ENCODE results near the gene TRIM26.

DNA sequence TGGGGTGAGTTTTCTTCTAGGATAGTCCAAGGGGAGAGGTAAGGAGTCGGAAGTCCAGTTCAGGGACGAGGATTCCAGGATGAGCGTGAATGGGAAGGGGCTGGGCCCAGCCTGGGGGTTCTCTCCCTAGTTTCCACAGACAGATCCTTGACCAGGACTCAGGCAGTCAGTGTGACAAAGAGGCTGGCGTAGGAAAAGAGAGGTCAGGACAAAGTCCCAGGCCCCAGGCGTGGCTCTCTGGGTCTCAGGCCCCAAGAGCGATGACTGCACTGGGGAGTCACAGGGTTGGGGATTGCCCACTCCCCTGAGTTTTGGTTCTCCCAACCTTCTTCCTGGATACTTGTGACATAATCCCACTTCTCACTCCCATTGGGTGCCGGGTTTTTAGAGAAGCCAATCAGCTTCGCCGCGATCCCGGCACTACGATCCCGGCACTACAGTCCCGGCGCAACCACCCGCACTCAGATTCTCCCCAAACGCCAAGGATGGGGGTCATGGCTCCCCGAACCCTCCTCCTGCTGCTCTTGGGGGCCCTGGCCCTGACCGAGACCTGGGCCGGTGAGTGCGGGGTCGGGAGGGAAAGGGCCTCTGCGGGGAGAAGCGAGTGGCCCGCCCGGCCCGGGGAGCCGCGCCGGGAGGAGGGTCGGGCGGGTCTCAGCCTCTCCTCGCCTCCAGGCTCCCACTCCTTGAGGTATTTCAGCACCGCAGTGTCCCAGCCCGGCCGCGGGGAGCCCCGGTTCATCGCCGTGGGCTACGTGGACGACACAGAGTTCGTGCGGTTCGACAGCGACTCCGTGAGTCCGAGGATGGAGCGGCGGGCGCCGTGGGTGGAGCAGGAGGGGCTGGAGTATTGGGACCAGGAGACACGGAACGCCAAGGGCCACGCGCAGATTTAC is 46.2 kb upstream of the TRIM26 start:
- TF ChIP-seq CTCF (IDR thresholded peaks at IDR 0.05), result no peak
- TF ChIP-seq POLR2A (IDR thresholded peaks at IDR 0.05), result no peak

Measured in lower leg skin (tissue), 3 donors.